GM12878 (cell line): ENCODE results near the gene S100A2.

Experiments
- MEF2A ChIP-seq: IDR thresholded peaks from 2 replicates; pipeline ENCODE4 v1.6.1; 2011; ENCODE audit warnings: low read depth, mild to moderate bottlenecking, low read length, moderate library complexity; ENCODE audit not compliant: insufficient read depth
- MTA2 ChIP-seq: fragments of 450-650 bp; IDR thresholded peaks from 2 replicates; pipeline ENCODE4 v1.6.1; 2016; ENCODE audit warnings: low read depth, mild to moderate bottlenecking, moderate library complexity
- NFIC ChIP-seq: IDR thresholded peaks from 2 replicates; pipeline ENCODE4 v1.6.1; 2012; ENCODE audit warnings: low read depth, mild to moderate bottlenecking, inconsistent platforms, low read length, moderate library complexity
- ZSCAN29 ChIP-seq: fragments of 450-650 bp; IDR thresholded peaks from 2 replicates; pipeline ENCODE4 v1.6.1; 2017; ENCODE audit warnings: mild to moderate bottlenecking, moderate library complexity
- TF ChIP-seq, protein P1 (sequence below), 3 experiments: IDR thresholded peaks in 2 of 3; conservative IDR thresholded peaks in 1 of 3; 2 replicates each; pipeline ENCODE4 v1.5.1; 2011; ENCODE audit warnings: low read depth in 3 of 3, low read length in 3 of 3, mild to moderate bottlenecking in 3 of 3, control low read depth in 2 of 3, moderate library complexity in 2 of 3, inconsistent platforms in 1 of 3, mixed read lengths in 1 of 3; ENCODE audit not compliant: control insufficient read depth in 2 of 3, insufficient read depth in 1 of 3; ENCODE audit errors: extremely low read depth in 1 of 3
- TF ChIP-seq, protein P2 (sequence below): fragments of 450-650 bp; IDR thresholded peaks from 2 replicates; pipeline ENCODE4 v1.6.1; 2016; ENCODE audit warnings: mild to moderate bottlenecking, moderate library complexity, borderline replicate concordance
- TF ChIP-seq, protein P3 (sequence below): IDR thresholded peaks from 2 replicates; pipeline ENCODE4 v1.6.1; 2012; ENCODE audit warnings: low read depth, low read length, improper control_type of control experiment
- TF ChIP-seq, protein P4 (sequence below): fragments of 450-650 bp; IDR thresholded peaks from 2 replicates; pipeline ENCODE4 v1.6.1; 2017; ENCODE audit warnings: mild to moderate bottlenecking, moderate library complexity

DNA sequence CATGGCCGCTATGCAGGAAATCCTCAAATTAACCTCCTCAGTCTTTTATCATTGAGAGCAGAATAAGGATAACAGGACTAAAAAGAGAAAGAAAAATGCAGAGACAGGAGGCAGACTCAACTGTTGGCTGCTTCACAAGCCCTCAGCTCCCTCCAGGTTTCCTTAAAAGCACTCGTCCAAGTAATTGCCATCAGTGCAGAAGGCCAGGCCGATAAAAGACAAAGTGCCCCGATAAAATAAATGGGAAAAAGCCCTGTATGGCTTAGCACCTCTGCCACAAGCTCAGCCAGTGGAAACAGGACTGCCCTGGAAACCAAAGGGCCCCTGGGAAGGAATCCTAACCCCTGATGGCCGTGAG, 38.0 kb downstream of the S100A2 start:
- TF ChIP-seq MEF2A: no peak
- TF ChIP-seq, protein P1, sequence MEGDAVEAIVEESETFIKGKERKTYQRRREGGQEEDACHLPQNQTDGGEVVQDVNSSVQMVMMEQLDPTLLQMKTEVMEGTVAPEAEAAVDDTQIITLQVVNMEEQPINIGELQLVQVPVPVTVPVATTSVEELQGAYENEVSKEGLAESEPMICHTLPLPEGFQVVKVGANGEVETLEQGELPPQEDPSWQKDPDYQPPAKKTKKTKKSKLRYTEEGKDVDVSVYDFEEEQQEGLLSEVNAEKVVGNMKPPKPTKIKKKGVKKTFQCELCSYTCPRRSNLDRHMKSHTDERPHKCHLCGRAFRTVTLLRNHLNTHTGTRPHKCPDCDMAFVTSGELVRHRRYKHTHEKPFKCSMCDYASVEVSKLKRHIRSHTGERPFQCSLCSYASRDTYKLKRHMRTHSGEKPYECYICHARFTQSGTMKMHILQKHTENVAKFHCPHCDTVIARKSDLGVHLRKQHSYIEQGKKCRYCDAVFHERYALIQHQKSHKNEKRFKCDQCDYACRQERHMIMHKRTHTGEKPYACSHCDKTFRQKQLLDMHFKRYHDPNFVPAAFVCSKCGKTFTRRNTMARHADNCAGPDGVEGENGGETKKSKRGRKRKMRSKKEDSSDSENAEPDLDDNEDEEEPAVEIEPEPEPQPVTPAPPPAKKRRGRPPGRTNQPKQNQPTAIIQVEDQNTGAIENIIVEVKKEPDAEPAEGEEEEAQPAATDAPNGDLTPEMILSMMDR (IDR thresholded peaks at IDR 0.05 in 2 of 3, conservative IDR thresholded peaks at IDR 0.05 in 1 of 3; ENCODE audit: control insufficient read depth in 2 of 3, extremely low read depth in 1 of 3, insufficient read depth in 1 of 3, low read depth in 3 of 3, low read length in 3 of 3): no peak
- no peak for TF ChIP-seq ZSCAN29
- TF ChIP-seq, protein P2, sequence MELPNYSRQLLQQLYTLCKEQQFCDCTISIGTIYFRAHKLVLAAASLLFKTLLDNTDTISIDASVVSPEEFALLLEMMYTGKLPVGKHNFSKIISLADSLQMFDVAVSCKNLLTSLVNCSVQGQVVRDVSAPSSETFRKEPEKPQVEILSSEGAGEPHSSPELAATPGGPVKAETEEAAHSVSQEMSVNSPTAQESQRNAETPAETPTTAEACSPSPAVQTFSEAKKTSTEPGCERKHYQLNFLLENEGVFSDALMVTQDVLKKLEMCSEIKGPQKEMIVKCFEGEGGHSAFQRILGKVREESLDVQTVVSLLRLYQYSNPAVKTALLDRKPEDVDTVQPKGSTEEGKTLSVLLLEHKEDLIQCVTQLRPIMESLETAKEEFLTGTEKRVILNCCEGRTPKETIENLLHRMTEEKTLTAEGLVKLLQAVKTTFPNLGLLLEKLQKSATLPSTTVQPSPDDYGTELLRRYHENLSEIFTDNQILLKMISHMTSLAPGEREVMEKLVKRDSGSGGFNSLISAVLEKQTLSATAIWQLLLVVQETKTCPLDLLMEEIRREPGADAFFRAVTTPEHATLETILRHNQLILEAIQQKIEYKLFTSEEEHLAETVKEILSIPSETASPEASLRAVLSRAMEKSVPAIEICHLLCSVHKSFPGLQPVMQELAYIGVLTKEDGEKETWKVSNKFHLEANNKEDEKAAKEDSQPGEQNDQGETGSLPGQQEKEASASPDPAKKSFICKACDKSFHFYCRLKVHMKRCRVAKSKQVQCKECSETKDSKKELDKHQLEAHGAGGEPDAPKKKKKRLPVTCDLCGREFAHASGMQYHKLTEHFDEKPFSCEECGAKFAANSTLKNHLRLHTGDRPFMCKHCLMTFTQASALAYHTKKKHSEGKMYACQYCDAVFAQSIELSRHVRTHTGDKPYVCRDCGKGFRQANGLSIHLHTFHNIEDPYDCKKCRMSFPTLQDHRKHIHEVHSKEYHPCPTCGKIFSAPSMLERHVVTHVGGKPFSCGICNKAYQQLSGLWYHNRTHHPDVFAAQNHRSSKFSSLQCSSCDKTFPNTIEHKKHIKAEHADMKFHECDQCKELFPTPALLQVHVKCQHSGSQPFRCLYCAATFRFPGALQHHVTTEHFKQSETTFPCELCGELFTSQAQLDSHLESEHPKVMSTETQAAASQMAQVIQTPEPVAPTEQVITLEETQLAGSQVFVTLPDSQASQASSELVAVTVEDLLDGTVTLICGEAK: no peak
- TF ChIP-seq MTA2: no peak
- TF ChIP-seq NFIC: no peak
- TF ChIP-seq, protein P3, sequence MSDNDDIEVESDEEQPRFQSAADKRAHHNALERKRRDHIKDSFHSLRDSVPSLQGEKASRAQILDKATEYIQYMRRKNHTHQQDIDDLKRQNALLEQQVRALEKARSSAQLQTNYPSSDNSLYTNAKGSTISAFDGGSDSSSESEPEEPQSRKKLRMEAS: no peak
- TF ChIP-seq, protein P4, sequence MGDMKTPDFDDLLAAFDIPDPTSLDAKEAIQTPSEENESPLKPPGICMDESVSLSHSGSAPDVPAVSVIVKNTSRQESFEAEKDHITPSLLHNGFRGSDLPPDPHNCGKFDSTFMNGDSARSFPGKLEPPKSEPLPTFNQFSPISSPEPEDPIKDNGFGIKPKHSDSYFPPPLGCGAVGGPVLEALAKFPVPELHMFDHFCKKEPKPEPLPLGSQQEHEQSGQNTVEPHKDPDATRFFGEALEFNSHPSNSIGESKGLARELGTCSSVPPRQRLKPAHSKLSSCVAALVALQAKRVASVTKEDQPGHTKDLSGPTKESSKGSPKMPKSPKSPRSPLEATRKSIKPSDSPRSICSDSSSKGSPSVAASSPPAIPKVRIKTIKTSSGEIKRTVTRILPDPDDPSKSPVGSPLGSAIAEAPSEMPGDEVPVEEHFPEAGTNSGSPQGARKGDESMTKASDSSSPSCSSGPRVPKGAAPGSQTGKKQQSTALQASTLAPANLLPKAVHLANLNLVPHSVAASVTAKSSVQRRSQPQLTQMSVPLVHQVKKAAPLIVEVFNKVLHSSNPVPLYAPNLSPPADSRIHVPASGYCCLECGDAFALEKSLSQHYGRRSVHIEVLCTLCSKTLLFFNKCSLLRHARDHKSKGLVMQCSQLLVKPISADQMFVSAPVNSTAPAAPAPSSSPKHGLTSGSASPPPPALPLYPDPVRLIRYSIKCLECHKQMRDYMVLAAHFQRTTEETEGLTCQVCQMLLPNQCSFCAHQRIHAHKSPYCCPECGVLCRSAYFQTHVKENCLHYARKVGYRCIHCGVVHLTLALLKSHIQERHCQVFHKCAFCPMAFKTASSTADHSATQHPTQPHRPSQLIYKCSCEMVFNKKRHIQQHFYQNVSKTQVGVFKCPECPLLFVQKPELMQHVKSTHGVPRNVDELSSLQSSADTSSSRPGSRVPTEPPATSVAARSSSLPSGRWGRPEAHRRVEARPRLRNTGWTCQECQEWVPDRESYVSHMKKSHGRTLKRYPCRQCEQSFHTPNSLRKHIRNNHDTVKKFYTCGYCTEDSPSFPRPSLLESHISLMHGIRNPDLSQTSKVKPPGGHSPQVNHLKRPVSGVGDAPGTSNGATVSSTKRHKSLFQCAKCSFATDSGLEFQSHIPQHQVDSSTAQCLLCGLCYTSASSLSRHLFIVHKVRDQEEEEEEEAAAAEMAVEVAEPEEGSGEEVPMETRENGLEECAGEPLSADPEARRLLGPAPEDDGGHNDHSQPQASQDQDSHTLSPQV: no peak
